Calu3 (cell line): ENCODE results near the gene GALNT17. TPM values are rescaled to one million over a fixed set of nuclear protein-coding genes. Genes with fewer than 3 reads are reported as not detected.

Source experiments
- BruUV-seq: library from RNA; stranded (reverse); fragments of 400-500 nt; replicated peaks from 2 replicates; lab custom pipeline; 2021; lab: Mats Ljungman, UMichigan
- CTCF ChIA-PET: fragments of 300-600 bp; sonication (Branson Sonifier 250); formaldehyde crosslinking; loops from one replicate; lab custom pipeline; 2022; ENCODE audit warnings: antibody characterized with exemption; lab: Charles Lee
- DNase-seq: peaks from one replicate; pipeline ENCODE4 v3.0.0; 2022
- H3K27ac Mint-ChIP-seq: one replicate; pipeline ENCODE4 v1.8.0; 2022; ENCODE audit warnings: mixed read lengths; ENCODE audit not compliant: unreplicated experiment
- H3K27me3 Mint-ChIP-seq: one replicate; pipeline ENCODE4 v1.8.0; 2022; ENCODE audit warnings: mixed read lengths; ENCODE audit not compliant: unreplicated experiment
- H3K36me3 Mint-ChIP-seq: one replicate; pipeline ENCODE4 v1.8.0; 2022; ENCODE audit warnings: mild to moderate bottlenecking, moderate library complexity, mixed read lengths; ENCODE audit not compliant: insufficient read depth, unreplicated experiment
- H3K4me1 Mint-ChIP-seq: one replicate; pipeline ENCODE4 v1.8.0; 2022; ENCODE audit warnings: mild to moderate bottlenecking, low read depth, mixed read lengths; ENCODE audit not compliant: unreplicated experiment
- H3K4me3 Mint-ChIP-seq: one replicate; pipeline ENCODE4 v1.8.0; 2022; ENCODE audit warnings: mild to moderate bottlenecking, low read depth, moderate library complexity, mixed read lengths; ENCODE audit not compliant: unreplicated experiment
- H3K9me3 Mint-ChIP-seq: one replicate; pipeline ENCODE4 v1.8.0; 2022; ENCODE audit warnings: low read depth, mixed read lengths; ENCODE audit not compliant: unreplicated experiment
- CTCF ChIP-seq: fragments of 200-600 bp; IDR thresholded peaks from one replicate; pipeline ENCODE4 v1.8.0; 2022; ENCODE audit warnings: antibody characterized with exemption; ENCODE audit not compliant: unreplicated experiment
- intact Hi-C: fragments of 100-400 bp; cut with micrococcal nuclease; formaldehyde crosslinking; loops from one replicate; pipeline ENCODE4 v1.10.0; 2022; ENCODE audit not compliant: unreplicated experiment
- total RNA-seq: library from RNA; stranded (reverse); gene quantifications from 2 replicates; pipeline ENCODE4 v1.2.3, GENCODE V29; 2022

Gene GALNT17
- total RNA-seq, 1 experiment from 2014 or later: not detected

- no peak for TF ChIP-seq CTCF
- H3K9me3 Mint-ChIP-seq: peaks cover 6% of the 10 kb centered on the region
- H3K27me3 Mint-ChIP-seq: no peaks in the 10 kb centered on the region
- H3K27ac Mint-ChIP-seq: no peak overlapping the region
- CTCF ChIA-PET: no interaction called here
- intact Hi-C loops: no loop called here
- no TSS peak for BruUV-seq
- H3K4me3 Mint-ChIP-seq: no peak overlapping the region
- no peaks in the 10 kb centered on the region for H3K4me1 Mint-ChIP-seq
- DNase-seq: no peak
- H3K36me3 Mint-ChIP-seq: no peaks in the 10 kb centered on the region
Observed at GRCh38 chr7:71507680-71508602, 376.0 kb downstream of the GALNT17 start.

- H3K4me3 Mint-ChIP-seq: no peak overlapping the region
- no peak overlapping the region for H3K27ac Mint-ChIP-seq
- BruUV-seq: no TSS peak
- no peaks in the 10 kb centered on the region for H3K4me1 Mint-ChIP-seq
- peaks cover 6% of the 10 kb centered on the region for H3K9me3 Mint-ChIP-seq
- TF ChIP-seq CTCF: no peak
- CTCF ChIA-PET: no interaction called here
- DNase-seq: no peak
- H3K27me3 Mint-ChIP-seq: no peaks in the 10 kb centered on the region
- H3K36me3 Mint-ChIP-seq: no peaks in the 10 kb centered on the region
- intact Hi-C loops: no loop called here
Observed at GRCh38 chr7:71509381-71509780, 377.4 kb downstream of the GALNT17 start.

- DNase-seq: no peak
- Mint-ChIP-seq H3K27me3 (no peaks in the 10 kb centered on the region), H3K27ac (no peak overlapping the region), H3K36me3 (no peaks in the 10 kb centered on the region), H3K4me3 (no peak overlapping the region), H3K9me3 (peaks cover 5% of the 10 kb centered on the region), H3K4me1 (no peaks in the 10 kb centered on the region)
- intact Hi-C loops: no loop called here
- CTCF ChIA-PET: no interaction called here
- no peak for TF ChIP-seq CTCF
- BruUV-seq: no TSS peak
Observed at GRCh38 chr7:71511361-71511807, 379.4 kb downstream of the GALNT17 start.

DNA sequence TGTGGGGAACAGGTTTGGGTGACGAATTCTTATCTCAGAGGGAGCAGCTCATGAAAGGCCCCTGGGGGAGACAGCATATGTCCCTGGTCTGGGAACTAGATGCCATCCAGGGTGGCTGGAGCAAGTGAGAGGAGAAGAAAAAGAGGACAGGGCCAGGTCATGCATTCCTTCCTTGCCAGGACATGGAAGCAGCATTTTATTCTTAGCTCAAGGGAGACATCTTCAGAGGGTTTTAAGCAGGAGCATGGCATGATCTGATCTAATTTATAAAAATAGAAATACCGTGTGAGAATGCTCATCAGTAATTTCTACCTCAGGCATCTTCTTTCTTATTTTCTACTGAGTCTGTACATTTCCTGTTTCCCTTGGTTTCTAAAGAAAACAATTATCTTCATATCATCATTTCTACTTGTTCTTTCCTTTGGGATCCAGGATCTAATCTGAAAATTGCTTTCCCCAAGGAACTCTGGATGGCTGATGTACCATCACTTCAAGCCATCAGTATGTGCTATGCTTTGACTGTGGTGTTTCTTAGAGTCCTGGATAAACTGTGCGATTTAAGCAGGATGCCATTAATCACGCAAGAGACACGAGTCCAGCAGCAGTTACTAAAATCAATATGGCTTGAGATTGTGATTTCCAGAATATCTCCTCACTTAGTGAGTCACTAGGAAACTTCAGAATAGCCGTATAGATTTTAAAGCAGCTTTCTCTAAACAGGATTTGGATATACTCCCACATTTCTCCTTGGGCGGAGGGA lies 386.2 kb downstream of the GALNT17 start:
- Mint-ChIP-seq H3K36me3 (no peaks in the 10 kb centered on the region), H3K4me3 (no peak overlapping the region), H3K9me3 (peaks cover 5% of the 10 kb centered on the region), H3K27me3 (no peaks in the 10 kb centered on the region), H3K4me1 (no peaks in the 10 kb centered on the region), H3K27ac (no peak overlapping the region)
- BruUV-seq: no TSS peak
- no peak for DNase-seq
- intact Hi-C loops: no loop called here
- TF ChIP-seq CTCF: no peak
- CTCF ChIA-PET: no interaction called here
